GM18858 (cell line): Measurements from ENCODE around the gene DNAAF8.

Experiments used
- ATAC-seq: cut with Tn5 transposase; IDR thresholded peaks from one replicate; pipeline ENCODE4 v1.9.1; 2021; ENCODE audit not compliant: unreplicated experiment

DNAAF8 gene

DNA sequence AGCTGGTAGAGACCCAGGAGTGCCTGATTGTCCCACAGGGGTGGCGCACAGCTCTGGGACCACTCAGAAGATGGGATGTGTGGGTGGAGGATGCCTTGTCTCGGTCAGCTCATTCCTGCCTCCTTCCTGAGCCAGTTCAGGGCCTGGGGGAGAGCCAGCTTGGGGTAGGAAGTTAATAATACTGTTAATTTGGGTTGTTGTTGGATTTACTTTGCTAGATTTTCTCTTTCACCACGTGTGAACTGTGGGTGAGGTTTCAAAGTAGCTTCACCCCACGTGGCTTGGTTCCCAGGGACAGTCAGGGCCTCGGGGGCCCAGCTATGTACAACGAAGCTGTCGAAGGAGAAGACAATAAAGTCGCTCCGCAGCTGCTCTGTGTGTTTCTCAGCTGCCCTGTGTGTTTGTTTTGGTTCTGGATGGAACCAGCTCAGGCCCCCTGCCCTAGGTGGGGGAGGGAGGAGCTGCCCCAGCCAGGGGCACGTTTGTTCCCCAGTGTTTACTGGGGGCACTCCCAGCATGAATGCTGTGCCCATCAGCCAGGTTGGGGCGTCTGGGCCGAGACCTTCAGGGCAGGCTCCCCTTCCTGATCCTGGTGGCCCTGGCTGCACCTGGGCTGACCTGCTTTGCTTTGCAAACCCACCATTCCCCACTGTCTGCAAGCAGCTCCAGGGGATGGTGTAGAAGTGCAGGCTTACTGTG, 38.7 kb upstream of the DNAAF8 start:
- ATAC-seq = no peak

GRCh38 chr16:4696172-4696904, 38.0 kb upstream of the DNAAF8 start:
- no peak for ATAC-seq

GRCh38 chr16:4696905-4697847, 37.2 kb upstream of the DNAAF8 start:
- ATAC-seq = no peak

- ATAC-seq = no peak
These were observed 36.5 kb upstream of the DNAAF8 start for GRCh38 chr16:4697848-4698291.

- ATAC-seq = no peak
These were observed 35.9 kb upstream of the DNAAF8 start for GRCh38 chr16:4698321-4699045.

DNA sequence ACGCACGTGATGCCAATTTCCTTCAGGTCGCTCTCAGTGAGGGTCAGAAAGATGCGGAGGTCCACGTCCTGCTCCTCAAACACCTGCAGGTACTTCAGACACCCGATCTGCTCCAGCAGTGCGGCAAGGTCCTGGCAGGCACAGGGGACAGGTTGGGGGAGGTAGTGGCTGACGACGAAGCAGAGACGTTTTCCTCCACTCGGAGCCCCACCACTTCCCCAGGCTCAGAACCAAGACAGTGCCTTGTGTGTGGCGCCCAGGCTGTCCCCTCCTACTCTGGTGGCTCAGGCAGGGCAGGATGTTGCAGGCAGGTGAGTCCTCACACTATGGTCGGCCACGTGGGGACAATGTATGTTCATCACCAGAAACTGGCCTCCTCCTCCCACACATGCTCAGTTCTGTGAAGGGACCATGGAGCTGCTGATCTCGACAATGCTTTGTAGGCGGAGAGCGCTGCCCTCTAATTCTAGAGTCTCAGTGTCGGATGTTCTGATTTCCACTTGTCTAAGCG, 35.2 kb upstream of the DNAAF8 start:
- ATAC-seq = no peak

GRCh38 chr16:4700380-4700996, 33.8 kb upstream of the DNAAF8 start:
- ATAC-seq = no peak

GRCh38 chr16:4700997-4701743, 33.2 kb upstream of the DNAAF8 start:
- ATAC-seq = no peak

DNA sequence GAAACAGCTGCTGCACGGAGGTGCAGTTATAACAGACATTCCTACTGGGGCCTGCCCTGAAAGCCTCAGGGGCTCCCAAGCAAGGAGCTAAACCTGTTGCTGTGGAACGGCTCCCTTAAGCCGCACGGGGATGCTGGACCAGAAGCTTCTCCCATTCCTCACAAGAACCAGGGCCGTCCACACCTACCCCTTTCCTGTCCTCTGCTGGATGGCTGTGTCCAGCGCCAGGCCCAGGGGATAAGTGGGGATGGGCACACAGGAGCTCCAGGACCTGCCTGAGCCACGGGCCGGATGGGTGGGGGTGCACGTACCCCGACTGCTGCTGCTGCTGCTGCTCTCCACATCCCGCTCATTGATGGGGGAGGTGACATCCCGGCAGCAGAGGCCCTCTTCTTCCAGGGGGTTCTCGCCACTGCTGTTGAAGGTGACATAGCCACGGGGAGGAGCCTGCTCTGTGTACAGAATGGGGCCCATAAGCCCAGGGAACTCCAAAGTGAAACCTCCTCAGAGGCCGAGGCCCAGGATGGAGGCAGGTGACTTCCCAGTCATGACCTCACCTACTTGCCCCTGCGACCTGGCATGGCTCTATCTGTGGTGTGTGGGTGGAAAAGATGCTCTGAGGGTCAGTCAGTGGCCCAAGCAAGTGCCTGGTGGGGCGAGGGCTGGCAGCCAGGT, 32.4 kb upstream of the DNAAF8 start:
- no peak for ATAC-seq

DNA sequence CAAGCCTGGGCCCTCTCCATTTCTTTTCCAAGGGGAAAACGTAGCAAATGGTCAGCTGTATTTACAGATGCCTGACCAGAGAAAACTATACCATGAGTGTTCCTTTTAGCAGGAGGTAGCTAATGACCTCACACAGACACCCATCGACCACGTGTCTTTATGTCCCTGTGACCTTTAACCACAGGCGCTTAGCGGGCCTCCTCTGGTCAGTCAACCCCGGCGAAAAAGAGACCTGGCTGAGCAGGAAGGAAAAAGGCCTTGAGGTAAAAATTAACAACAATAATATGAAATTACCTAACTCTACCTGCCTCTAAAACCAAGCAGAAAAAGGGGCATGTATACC, 31.9 kb upstream of the DNAAF8 start:
- ATAC-seq = no peak

GRCh38 chr16:4703906-4704305, 30.4 kb upstream of the DNAAF8 start:
- ATAC-seq = no peak

DNA sequence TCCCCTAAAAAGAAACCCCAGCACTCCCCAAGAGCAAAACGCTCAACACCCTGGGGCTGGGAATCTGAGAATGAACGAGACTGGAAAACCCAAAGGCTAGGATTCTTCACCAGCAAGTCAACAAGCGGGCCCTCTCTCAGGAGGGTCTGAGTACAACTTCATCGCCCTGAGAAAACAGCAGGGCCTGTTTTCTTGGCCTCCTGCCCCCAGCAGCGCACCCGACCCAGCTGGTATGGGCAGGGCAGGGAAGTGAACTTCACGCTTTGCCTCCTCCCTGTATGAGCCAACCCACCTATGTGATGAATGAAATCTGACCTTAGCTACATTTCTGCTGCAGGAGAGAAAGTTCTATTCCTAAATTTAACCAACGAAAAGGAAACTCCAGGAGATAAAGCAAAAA, 29.8 kb upstream of the DNAAF8 start:
- no peak for ATAC-seq

- no peak for ATAC-seq
These were observed 29.4 kb upstream of the DNAAF8 start for GRCh38 chr16:4704913-4705312.

GRCh38 chr16:4706871-4707270, 27.5 kb upstream of the DNAAF8 start:
- no peak for ATAC-seq

DNA sequence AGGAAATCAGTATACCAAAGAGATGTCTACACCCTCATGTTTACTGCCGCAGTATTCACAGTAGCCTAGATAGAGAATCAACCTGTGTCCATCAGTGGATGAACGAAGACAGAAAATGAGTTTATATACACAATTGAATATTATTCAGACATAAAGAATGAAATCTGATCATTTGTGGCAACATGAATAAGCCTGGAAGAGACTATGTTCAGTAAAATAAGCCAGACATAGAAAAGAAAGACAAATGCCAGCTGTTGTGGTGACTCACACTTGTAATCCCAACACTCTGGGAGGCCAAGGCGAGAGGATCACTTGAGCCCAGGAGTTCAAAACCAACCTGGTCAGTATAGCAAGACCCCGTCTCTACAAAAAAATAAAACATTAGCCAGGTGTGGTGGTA, 24.9 kb upstream of the DNAAF8 start:
- ATAC-seq = no peak

- no peak for ATAC-seq
These were observed 20.5 kb upstream of the DNAAF8 start for GRCh38 chr16:4713663-4714501.

DNA sequence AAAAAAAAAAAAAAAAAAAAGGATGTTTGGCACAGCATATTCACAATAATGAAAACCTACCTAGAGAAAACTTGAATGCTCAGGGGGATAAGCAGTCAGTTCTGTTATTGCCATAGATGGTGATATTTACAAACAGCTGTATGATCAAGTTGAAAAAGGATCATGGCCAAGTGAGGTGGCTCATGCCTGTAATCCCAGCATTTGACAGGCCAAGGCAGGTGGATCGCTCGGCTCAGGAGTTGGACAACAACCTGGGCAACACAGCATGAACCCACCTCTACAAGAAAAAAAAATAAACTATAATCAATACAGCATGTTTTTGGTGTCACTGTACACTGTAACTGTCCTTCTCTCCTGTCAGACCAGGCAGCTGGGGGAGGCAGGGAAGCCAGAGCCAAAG, 19.3 kb upstream of the DNAAF8 start:
- no peak for ATAC-seq

DNA sequence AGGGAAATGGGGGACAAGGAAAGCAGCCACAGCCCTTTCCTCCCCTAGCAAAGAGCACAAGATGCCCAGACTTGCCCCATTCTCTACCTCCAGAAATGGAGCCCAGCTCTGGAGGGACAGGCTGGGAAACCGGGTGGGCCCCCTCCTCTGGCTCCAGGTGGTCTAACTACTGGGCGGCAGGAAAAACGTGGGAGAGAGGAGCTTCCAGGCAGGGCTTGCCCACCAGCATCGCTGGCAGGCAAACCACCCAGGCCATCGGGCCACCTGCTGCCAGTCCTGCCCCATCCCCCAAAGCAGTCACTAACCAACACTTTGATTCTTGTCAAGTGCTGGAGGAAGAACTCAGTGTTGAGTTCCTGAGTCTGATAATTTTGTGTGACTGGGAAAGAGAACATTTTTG, 15.9 kb upstream of the DNAAF8 start:
- no peak for ATAC-seq
